ENCODE results near the gene VSNL1.

Gene VSNL1

DNA sequence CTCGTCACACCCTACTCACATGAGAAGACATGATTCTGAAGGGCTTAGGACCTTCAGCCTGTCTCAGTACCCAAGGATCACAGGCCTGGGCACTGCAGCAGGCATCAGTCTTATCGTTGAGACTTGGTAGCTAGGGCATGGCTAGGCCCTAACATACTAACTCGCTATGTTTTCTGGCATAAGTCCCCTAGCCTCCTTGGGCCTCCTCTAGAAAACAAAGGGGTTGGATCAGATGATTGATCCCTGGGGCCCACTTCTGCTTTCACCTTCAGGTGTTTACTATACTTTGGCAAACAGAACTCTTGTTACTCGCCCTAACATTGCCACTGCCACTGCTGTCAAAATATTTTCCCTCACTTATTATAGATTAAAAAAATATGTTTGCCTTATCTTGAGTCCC is 44.2 kb downstream of the VSNL1 start:
- no peak for DNase-seq

DNA sequence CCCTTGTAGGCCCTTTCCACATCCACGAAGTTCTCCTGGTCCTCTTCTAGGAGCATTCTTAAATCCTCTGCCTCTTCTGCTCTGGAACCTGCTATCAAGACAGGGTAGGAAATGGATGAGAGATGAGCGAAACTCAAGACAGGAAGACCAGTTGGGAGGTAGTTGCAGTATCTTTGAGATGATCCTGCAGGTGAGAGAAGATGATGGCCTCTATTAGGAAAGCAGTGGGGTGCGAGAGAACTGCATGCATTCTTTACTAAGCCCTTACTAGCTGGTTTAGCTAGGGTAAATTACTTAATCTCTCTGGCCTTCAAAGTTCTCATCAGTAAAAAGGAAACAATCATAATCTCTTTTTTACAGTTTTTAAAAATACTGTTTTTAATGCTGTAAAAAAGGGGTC is 47.0 kb downstream of the VSNL1 start:
- DNase-seq: no peak

DNA sequence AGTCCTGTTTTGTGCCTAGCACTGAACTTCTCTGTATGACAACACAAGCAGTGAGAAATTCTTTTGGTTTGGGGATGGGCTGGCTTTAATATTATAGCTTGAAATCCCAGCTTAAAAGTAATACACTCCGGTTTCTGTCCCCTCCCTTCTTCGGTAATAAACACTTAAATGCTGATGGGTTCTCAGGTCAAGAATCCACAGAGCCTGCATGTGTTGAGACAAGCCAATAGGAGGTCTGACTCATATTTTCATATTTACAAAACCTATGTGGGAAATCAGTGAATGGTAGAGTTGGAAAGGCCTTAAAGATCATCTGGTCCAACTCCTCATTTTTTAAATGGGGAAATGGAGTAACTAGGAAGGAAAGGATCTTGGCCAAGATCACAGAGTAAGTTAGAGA is 47.5 kb downstream of the VSNL1 start:
- DNase-seq: no peak

DNA sequence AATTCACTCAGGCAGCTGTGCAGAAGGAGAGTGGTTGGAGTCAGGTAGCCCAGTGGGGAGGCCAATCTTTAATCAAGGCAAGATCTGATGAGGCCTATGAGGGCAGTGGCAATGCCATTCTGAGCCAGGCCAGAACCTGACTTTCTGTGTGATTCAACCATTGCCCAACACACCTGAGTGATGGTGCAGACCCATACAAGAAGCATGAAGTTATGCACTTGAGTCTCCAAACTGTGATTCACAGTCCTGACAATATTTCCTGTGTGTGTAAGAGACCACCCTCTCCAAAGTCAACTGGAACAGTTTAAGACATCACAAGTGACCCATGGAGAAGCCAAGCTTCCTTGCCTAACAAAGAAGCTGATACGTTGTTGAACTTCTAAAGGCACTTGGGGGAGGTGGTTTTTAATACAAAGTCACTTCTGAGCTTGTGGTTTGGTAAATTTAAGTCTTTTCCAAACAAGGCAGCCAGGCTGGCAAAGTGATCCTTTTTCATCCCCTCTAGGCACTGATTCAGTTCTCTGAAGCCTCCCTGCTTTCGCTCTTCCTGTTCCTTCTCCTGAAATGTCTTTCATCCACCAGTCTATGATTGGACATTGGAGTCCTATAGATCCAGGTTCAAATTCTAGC is 49.0 kb downstream of the VSNL1 start:
- DNase-seq: no peak

DNA sequence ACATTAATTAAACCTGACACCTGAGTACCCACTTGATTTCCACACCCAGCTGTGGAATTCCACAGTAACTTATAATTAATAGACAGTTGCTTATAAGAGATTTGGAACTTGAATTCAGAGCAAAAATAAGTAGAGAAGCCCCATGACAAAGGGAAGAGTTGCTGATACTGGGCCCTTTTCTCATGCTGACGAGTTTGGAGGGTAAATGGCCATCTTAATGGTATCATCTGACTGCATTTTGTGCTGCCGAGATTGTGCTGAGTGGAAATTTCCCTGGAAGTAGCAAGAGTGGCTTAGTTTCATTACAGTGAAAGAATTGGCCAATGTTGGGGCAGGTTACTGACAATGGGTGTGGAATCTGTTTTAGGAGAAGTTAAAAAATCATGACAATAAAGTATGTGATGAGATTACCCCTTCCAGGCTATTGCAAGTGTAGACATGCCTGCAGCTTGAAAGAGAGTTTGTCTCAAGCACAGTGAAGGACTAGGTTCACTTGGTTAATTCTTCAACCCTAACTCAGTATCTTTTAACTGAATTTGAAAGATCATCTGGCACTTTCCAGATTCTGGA is 49.9 kb downstream of the VSNL1 start:
- no peak for DNase-seq

DNA sequence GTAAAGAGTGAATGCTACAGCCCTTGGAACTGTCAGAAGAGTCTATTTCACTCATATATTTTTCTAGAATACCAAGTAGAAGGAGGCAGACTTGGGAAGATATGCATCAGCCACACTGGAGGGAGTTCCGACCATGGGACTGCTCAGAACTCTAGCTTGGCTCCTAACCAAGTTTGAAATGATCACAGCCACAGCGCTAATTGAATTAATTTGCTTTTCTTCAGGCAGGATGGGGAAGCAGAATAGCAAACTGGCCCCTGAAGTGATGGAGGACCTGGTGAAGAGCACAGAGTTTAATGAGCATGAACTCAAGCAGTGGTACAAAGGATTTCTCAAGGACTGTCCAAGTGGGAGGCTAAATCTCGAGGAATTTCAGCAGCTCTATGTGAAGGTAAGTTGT is 51.4 kb downstream of the VSNL1 start:
- DNase-seq: peak in 1 of 2 experiments; percentile 26

DNA sequence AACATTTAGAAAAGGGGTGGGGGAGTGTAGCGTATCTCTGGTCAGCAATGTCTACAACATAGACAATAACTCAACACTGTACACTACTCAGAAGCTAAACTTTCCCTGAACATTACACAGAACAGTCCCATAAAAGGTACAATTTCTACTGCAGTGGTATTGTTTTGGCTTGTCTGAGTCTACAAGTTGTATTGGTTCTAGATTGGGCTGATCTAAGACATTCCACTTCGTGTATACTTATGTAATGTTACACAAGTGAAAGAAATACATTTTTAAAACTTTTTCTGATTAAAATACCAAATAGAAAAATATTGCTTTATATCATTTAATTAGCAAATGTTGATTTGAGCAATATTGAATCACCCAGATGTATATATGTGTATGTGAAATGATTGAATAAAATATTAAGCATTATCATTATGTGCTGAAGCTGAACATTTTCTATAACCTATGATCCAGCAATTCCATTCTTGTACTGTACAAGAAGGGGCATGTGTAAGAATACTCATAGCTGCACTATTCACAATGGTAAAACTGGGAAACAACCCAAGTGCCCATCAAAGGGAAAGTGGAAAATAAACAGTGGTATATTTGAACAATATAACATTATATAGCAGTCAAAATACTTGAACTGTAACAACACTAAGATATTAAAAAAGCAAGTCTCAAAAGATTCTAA is 52.4 kb downstream of the VSNL1 start:
- DNase-seq: no peak

DNA sequence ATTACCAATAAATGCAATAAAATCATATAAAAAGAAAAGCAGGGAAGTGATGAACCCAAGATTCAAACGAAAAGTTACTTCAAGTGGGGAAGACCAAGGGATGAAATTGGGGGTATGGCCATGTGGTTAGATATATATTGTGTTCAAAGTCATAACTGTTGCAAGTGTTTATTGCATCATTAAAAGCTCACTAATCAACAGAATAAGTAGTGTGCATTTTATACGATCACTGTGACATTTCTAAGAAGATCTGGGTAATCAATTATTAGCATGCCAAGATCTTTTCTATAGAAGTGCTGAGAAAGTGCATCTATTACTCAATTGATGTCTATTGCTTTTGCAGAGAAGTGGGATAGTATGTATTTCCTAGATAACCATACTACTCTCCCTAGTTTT is 52.9 kb downstream of the VSNL1 start:
- DNase-seq: no peak

DNA sequence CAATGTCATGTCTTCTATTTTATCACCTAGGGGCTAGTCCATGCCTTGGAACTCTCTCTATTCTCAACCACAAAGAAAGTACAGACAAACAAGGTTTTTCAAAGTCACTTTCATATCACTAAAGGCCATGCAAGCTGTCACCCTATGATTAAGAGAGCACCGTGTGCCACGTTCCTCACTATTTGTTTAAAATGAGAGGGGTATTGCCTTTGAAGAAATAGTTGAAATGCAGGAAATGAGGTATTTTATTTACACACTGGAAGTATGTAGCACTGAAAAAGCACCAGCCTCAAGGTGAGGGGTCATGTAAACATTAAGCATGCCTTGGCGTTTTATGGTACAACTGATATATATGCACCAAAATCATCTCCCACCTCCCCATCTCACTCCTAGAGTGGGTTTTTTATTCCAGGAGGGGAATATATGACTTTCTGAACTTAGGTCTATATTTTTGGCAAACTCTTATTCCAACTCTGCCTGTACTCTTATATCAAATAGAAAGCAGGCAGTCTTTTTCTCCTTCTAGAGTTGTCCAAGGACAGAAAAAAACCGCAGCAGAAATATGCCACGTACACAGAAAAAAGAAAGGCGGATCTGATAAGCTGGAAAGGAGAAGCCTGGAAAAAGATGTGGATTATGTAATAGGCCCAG is 53.5 kb downstream of the VSNL1 start:
- no peak for DNase-seq

DNA sequence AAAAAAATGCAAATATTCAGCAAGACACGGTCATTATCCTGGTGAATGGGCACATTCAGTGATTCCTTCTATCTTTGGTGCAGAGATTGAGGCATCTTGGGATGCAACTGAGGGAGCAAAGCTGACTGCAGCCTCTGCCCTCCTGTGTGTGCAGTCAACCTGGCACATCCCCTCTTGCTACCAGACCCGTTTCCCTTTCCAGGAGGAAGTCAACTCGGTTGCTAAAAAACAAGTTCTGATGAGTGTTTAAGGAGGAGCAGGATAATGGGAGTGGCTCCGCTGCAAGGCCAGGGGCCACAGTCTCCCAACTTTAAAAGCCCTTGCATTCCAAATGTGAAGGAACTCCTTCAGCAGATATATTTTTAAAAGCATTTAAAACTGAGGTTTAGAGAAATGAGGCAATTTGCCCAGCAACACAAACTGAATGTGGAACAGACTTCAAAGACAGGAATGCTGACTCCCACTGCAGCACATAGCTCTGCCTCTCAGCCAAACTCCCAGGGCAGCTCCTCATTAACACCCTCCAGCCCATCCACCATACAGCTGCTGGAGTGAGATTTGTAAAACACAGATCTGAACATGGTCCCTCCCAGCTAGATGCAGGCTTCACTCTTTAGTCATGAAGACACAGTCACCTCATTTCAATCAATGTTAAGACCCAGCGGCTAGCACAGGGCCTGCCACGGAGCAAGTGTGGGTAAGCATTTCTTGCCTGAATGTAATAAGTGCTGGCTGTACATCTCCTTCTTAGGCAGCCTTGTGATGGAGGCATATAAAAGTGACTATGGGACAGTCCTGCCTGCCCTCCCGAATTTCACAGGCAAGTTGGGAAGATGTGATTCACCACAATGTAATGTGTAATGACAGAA is 54.3 kb downstream of the VSNL1 start:
- DNase-seq: no peak

DNA sequence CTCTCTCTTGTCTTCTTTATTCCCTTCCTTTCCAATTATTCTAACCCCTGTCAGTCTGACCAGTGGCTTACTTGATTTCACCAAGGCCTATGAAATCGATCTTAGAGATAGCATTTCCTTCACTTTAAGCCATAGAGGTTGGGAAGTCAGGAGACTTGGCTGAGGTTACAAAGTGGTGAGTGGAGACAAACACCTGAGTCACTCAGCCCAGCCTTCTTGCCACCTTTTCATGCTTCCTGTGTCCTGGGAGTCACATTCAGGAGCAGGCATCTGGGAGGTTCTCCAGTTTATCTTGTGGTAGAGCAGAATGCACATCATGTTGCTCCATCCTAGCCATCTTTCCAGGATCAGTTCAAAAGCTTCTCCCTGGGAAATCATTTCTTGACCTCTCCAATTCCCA is 59.1 kb downstream of the VSNL1 start:
- no peak for DNase-seq

DNA sequence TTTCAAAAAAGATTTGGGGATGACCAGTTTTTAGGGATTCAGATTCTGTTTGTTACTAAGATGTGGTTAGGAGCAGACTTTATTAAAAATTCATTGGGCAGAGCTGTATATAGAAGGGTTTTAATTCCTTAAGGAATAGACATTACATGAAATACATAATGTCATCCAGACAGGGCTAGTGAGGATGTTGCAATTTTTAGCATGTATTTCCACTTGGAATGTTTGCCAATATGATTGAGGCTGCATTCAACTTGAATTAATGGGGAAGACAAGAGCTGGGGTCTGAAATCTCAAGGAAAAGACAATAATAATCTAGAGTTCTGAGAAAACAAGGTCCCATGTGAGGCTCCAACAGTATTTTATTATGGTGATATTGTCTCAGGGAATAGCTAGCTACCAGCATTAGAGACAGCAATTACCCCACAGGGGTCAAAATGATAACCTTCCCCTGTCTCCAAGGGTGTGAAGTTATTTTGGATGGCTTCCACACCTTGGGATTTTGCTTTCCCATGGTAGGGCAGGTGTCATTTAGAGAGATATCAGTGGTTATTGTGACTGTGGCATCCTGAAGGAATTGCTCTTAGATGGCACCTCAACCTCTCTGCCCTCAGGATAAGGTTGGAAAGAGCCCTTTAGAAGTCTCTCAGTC is 60.2 kb downstream of the VSNL1 start:
- no peak for DNase-seq

DNA sequence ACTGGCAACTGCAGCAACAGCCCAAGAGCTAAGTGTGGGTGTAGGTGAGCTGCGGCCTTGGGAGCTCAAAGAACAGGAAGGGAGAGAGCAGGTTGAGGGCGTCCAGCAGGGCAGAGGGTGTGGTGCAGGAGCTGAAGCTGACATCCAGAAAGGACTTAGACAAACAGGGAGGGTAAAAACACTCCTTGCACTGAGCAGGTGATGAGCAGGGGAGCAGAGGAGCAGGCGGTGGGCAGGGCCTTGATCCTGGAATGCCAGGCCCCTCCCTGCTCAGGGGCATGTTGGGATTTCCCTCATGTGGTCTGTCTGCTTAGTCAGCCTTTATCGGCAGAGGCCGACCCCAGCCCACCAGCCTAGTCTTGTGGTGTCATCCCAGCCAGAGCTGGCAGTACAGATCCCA is 63.6 kb downstream of the VSNL1 start:
- no peak for DNase-seq

DNA sequence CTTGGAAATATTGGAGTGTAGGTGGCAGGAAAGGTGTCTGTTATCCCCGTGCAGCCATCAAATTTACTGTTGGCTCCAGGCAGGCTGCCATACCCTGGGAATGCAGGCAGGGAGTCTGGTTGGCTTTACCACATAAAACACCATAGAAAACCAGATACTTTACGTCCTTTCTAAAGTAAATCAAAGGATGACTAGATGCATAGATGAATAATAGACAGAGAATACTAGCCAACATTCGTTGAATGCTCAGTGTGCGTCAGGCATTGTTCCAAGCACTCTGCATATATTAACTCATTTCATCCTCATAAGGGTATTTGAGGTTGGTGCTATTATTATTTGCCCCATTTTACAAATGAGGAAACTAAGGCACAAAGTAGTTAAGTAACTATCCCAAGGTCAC is 65.2 kb downstream of the VSNL1 start:
- no peak for DNase-seq

DNA sequence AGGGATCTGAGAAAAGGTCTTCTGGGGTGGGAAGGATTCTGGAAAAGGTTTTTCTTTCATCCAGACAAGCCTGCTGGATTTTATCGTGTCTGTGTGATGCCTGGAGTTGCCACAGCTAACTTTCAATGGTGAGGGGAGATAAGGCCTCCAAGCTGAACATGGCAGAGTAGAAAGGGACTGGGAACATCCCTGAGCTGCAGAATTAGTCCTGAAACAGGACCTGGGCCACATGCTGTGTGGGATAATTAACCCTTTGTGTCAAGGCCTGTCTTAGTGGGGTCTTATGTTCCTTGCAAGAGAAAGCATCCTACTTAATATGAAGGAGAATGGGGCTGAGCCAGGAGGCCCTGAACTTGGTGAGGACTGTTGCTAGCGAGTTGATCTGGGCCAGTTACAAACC is 66.4 kb downstream of the VSNL1 start:
- DNase-seq: no peak

DNA sequence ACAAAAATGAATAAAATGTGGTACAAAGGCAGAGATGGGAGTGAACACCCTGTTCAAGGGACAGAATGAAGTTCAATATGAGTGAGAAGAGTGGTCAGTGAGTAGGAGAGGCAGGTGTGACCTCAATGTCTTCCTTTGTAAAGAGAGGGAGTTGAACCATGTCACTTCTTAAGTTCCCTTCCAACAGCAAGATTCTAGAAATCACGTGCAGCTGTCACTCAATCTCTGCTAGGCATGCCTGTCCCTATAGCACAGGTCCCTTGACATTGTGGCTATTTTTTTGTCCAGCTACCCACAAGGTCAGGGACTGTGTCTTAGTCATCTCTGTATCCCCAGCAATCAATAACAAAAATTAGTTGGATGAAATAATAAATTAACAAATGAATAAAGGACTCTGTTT is 66.9 kb downstream of the VSNL1 start:
- no peak for DNase-seq

DNA sequence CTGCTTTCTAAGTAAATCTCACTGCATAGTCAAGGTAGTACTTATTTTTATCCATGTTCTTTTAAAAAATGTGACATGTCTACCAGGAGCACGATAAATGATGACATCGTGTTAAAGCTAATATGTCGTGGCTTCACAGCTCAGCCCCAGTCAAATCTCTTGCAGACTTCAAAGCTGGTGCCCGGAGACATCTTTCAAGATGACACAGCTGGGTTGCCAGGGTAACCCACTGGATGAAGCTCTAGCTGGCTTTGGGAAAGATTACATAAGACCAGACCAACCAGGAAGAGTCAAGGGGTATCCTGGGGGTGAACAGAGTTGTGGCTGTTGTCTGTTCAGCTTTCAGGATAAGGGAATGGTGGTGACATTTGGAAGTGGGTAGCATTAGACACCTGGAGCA is 67.8 kb downstream of the VSNL1 start:
- no peak for DNase-seq

DNA sequence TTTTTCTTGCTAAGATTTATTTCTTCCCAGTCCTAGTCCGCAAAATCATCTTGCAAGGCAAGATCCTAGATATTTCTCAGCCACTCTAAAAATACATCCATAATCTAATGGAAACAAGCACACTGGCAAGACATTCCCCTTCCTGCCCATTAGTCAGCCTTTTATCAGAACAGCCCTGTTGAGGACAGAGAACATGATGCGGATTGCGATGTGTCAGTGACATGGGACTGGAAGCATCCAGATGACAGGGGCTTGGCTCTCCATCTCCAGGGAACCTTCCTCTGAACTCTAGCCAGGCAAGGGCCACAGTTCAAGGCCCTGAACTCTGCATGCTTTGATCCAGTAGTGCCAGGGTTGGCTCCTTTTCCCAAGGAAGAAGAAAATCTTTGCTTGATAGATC is 70.0 kb downstream of the VSNL1 start:
- DNase-seq: no peak

DNA sequence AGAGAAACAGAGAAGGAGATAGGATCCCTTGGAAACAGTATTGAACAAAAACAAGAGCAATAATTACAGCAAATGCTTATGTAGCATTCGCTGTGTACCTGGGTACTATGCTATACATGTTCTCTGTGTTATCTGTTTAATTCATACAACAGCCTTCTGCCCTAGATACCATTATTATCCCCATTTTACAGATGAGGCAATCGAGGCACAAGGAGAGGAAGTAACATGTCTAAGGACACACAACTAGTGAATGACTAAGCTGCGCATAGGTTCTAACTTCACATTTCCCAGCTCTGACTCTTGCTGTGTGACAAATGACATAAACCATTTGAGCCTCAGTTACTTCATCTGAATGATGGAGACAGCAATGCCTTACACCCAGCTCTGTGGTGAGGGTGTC is 70.5 kb downstream of the VSNL1 start:
- no peak for DNase-seq

DNA sequence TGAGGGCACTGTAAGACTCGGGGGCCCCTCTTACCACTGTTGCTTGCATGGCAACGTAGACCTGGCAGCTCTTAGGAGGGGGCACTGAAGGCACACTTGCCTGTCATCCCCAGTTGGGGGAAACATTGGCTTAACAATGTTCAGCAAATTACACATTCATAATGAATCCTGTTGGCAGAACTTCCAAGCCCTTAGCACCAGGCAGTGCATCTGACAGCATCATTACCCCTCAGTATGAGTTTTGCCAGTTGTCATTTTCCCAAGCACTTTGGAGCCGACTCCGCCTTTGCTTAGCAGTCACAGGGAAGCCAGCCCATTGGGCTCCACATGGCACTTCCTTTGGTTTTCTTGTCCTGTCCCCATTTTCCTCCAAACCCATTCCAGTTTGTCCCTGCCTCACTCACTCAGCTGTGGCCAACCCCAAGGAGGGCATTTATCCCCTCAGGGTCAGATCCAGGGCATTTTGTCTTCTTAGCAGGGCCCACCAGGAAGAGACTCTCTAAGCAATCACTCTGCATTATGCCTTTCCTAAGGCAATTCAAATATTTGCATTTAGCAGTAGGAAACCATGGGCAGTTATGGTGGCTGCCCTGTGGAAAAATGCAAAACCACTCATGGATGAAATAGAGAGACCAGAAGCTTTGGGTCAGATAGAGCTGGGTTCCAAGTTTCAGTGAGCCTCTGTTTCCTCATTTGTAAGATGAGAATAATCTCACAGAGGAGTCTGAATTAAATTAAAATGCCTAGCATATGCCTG is 73.9 kb downstream of the VSNL1 start:
- peak; percentile 30 to 60 for DNase-seq

DNA sequence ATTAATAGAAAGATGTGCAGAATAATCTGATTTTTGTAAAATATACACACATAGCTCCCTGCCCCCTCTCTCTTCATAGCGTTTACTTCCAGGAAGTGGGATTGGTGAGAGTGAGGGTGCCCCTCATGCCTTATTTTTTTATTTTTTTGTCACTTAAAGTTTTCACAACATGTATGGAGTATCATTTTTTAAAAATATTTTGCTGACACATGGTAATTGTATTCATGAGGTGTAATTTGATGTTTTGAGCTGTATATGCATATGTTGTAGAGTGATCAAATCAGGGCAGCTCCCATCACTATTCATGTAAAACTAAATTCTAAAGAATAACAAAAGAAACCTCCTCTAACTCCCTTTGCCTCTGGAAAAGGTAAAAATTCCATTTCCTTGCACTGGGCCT is 74.7 kb downstream of the VSNL1 start:
- DNase-seq: no peak
